Activated CD4-positive, alpha-beta T cell treated with anti-CD3 and anti-CD28 coated beads, Interleukin-2, amount 10 ng/mL, durations not matched to agents 7 days and 5 days (primary cell): ENCODE measurements around the gene ZNF444. TPM values are rescaled to one million over a fixed set of nuclear protein-coding genes. Genes with fewer than 3 reads are reported as not detected.
"Not testable (repeated sequence)": the region's sequence is repeated elsewhere in the genome, so short reads cannot be mapped to it uniquely, and the experiment has no call there.

ENCODE experiments used
- CTCF ChIA-PET: fragments of 350-600 bp; sonication (Branson Sonifier 250); formaldehyde crosslinking; loops from one replicate; lab custom pipeline; 2021; ENCODE audit warnings: antibody characterized with exemption; lab: Charles Lee
- POLR2A ChIA-PET: fragments of 350-600 bp; sonication (Branson Sonifier 250); formaldehyde crosslinking; loops from one replicate; lab custom pipeline; 2021; ENCODE audit warnings: antibody characterized with exemption; lab: Charles Lee
- DNase-seq: peaks from one replicate; pipeline ENCODE4 v3.0.0-alpha.2; 2020
- H3K27ac Mint-ChIP-seq: one replicate; pipeline ENCODE4 v1.8.0; 2021; ENCODE audit warnings: mild to moderate bottlenecking, moderate library complexity, mixed read lengths
- H3K27me3 Mint-ChIP-seq: one replicate; pipeline ENCODE4 v1.8.0; 2021; ENCODE audit warnings: mixed read lengths
- H3K36me3 Mint-ChIP-seq: one replicate; pipeline ENCODE4 v1.8.0; 2021; ENCODE audit warnings: low read depth, mixed read lengths
- H3K4me1 Mint-ChIP-seq: one replicate; pipeline ENCODE4 v1.8.0; 2021; ENCODE audit warnings: mixed read lengths
- H3K4me3 Mint-ChIP-seq: one replicate; pipeline ENCODE4 v1.8.0; 2021; ENCODE audit warnings: mild to moderate bottlenecking, moderate library complexity, mixed read lengths
- H3K9me3 Mint-ChIP-seq: one replicate; pipeline ENCODE4 v1.8.0; 2021; ENCODE audit warnings: mixed read lengths
- total RNA-seq, 2 experiments: library from RNA; stranded (reverse); gene quantifications; one replicate each; pipeline ENCODE4 v1.2.3, GENCODE V29; 2021

Gene ZNF444
- total RNA-seq, 2 experiments from 2014 or later, result 26.5 to 34.6 TPM

GRCh38 chr19:56147307-56147706 lies 6.2 kb downstream of the ZNF444 start:
- H3K4me3 Mint-ChIP-seq, result no peak overlapping the region
- H3K27me3 Mint-ChIP-seq, result no peaks in the 10 kb centered on the region
- H3K4me1 Mint-ChIP-seq, result peaks cover 20% of the 10 kb centered on the region
- peaks cover 3% of the 10 kb centered on the region for H3K9me3 Mint-ChIP-seq
- H3K27ac Mint-ChIP-seq, result no peak overlapping the region
- POLR2A ChIA-PET, result interaction anchor here (0.6 kb wide), 1 partner anchor 81 kb away, joined by 5 read pairs; no protein-coding TSS in a partner anchor
- H3K36me3 Mint-ChIP-seq, result peaks cover 21% of the 10 kb centered on the region
- CTCF ChIA-PET, result no interaction called here
- no peak for DNase-seq

- POLR2A ChIA-PET, result no interaction called here
- Mint-ChIP-seq H3K27ac (no peak overlapping the region), H3K4me3 (no peak overlapping the region), H3K9me3 (peaks cover 3% of the 10 kb centered on the region), H3K27me3 (no peaks in the 10 kb centered on the region), H3K4me1 (peaks cover 19% of the 10 kb centered on the region), H3K36me3 (peaks cover 21% of the 10 kb centered on the region)
- DNase-seq, result no peak
- CTCF ChIA-PET, result no interaction called here
Observed at GRCh38 chr19:56148096-56148495, 7.0 kb downstream of the ZNF444 start.

GRCh38 chr19:56148955-56149655 lies 8.0 kb downstream of the ZNF444 start:
- DNase-seq, CTCF ChIA-PET, H3K27ac Mint-ChIP-seq, POLR2A ChIA-PET, H3K9me3 Mint-ChIP-seq, H3K27me3 Mint-ChIP-seq, H3K4me3 Mint-ChIP-seq: not testable (repeated sequence)
- peaks cover 23% of the 10 kb centered on the region for H3K36me3 Mint-ChIP-seq
- H3K4me1 Mint-ChIP-seq, result peaks cover 18% of the 10 kb centered on the region

- Mint-ChIP-seq H3K9me3 (peaks cover 3% of the 10 kb centered on the region), H3K36me3 (peaks cover 23% of the 10 kb centered on the region), H3K4me1 (peaks cover 14% of the 10 kb centered on the region), H3K4me3 (no peak overlapping the region), H3K27me3 (no peaks in the 10 kb centered on the region), H3K27ac (no peak overlapping the region)
- no peak for DNase-seq
- ChIA-PET POLR2A (no interaction called here), CTCF (no interaction called here)
Observed at GRCh38 chr19:56149656-56150038, 8.6 kb downstream of the ZNF444 start.

- DNase-seq, result no peak
- Mint-ChIP-seq H3K9me3 (peaks cover 3% of the 10 kb centered on the region), H3K27ac (no peak overlapping the region), H3K4me1 (peaks cover 14% of the 10 kb centered on the region), H3K36me3 (peaks cover 25% of the 10 kb centered on the region), H3K27me3 (no peaks in the 10 kb centered on the region), H3K4me3 (no peak overlapping the region)
- POLR2A ChIA-PET, result no interaction called here
- CTCF ChIA-PET, result no interaction called here
Observed at GRCh38 chr19:56150358-56150757, 9.3 kb downstream of the ZNF444 start.

- POLR2A ChIA-PET, result interaction anchor here (0.6 kb wide), 1 partner anchor 25 kb away, joined by 3 read pairs; no protein-coding TSS in a partner anchor
- H3K36me3 Mint-ChIP-seq, result peaks cover 29% of the 10 kb centered on the region
- no peak overlapping the region for H3K27ac Mint-ChIP-seq
- H3K4me1 Mint-ChIP-seq, result peaks cover 14% of the 10 kb centered on the region
- H3K27me3 Mint-ChIP-seq, result no peaks in the 10 kb centered on the region
- no peak for DNase-seq
- H3K9me3 Mint-ChIP-seq, result peaks cover 3% of the 10 kb centered on the region
- CTCF ChIA-PET, result interaction anchor here (0.9 kb wide), 1 partner anchor 80 kb away, joined by 3 read pairs; no protein-coding TSS in a partner anchor
- H3K4me3 Mint-ChIP-seq, result no peak overlapping the region
Observed at GRCh38 chr19:56152644-56153043, 11.6 kb downstream of the ZNF444 start.

- DNase-seq, result no peak
- H3K27ac Mint-ChIP-seq, result peak overlapping the region; percentile 74
- H3K36me3 Mint-ChIP-seq, result peaks cover 27% of the 10 kb centered on the region
- POLR2A ChIA-PET, result no interaction called here
- CTCF ChIA-PET, result no interaction called here
- H3K4me3 Mint-ChIP-seq, result no peak overlapping the region
- peaks cover 3% of the 10 kb centered on the region for H3K9me3 Mint-ChIP-seq
- peaks cover 14% of the 10 kb centered on the region for H3K4me1 Mint-ChIP-seq
- H3K27me3 Mint-ChIP-seq, result no peaks in the 10 kb centered on the region
Observed at GRCh38 chr19:56153507-56153906, 12.4 kb downstream of the ZNF444 start.

GRCh38 chr19:56155124-56155687 lies 14.1 kb downstream of the ZNF444 start:
- no peak overlapping the region for H3K4me3 Mint-ChIP-seq
- no peaks in the 10 kb centered on the region for H3K27me3 Mint-ChIP-seq
- peaks cover 12% of the 10 kb centered on the region for H3K4me1 Mint-ChIP-seq
- no peak for DNase-seq
- CTCF ChIA-PET, result interaction anchor here (1.0 to 1.1 kb wide), 3 partner anchors 10 to 61 kb away, joined by 3 to 5 read pairs (median 3); no protein-coding TSS in a partner anchor
- peak overlapping the region; percentile 46 for H3K27ac Mint-ChIP-seq
- POLR2A ChIA-PET, result no interaction called here
- H3K9me3 Mint-ChIP-seq, result no peaks in the 10 kb centered on the region
- peaks cover 28% of the 10 kb centered on the region for H3K36me3 Mint-ChIP-seq

GRCh38 chr19:56156768-56157167 lies 15.7 kb downstream of the ZNF444 start:
- Mint-ChIP-seq H3K27me3 (no peaks in the 10 kb centered on the region), H3K4me3 (no peak overlapping the region), H3K36me3 (peaks cover 27% of the 10 kb centered on the region), H3K9me3 (no peaks in the 10 kb centered on the region), H3K4me1 (peaks cover 13% of the 10 kb centered on the region), H3K27ac (no peak overlapping the region)
- ChIA-PET POLR2A (no interaction called here), CTCF (no interaction called here)
- no peak for DNase-seq

GRCh38 chr19:56158170-56158757 lies 17.2 kb downstream of the ZNF444 start:
- peaks cover 17% of the 10 kb centered on the region for H3K4me1 Mint-ChIP-seq
- POLR2A ChIA-PET, result no interaction called here

GRCh38 chr19:56159009-56159559 lies 18.0 kb downstream of the ZNF444 start:
- H3K36me3 Mint-ChIP-seq, result peaks cover 25% of the 10 kb centered on the region
- H3K27ac Mint-ChIP-seq, result no peak overlapping the region
- POLR2A ChIA-PET, result no interaction called here

More at GRCh38 chr19:56158170-56158757, 17.2 kb downstream of the ZNF444 start:
- H3K4me3 Mint-ChIP-seq, result no peak overlapping the region
- H3K9me3 Mint-ChIP-seq, result no peaks in the 10 kb centered on the region
- H3K36me3 Mint-ChIP-seq, result peaks cover 27% of the 10 kb centered on the region
- no peak for DNase-seq
- no peak overlapping the region for H3K27ac Mint-ChIP-seq
- CTCF ChIA-PET, result interaction anchor here (0.9 kb wide), 1 partner anchor 94 kb away, joined by 3 read pairs; no protein-coding TSS in a partner anchor
- no peaks in the 10 kb centered on the region for H3K27me3 Mint-ChIP-seq

GRCh38 chr19:56159622-56160271 lies 18.7 kb downstream of the ZNF444 start:
- POLR2A ChIA-PET, result no interaction called here
- H3K4me3 Mint-ChIP-seq, result no peak overlapping the region
- H3K27ac Mint-ChIP-seq, result no peak overlapping the region
- peaks cover 25% of the 10 kb centered on the region for H3K36me3 Mint-ChIP-seq
- no peak for DNase-seq
- no peaks in the 10 kb centered on the region for H3K9me3 Mint-ChIP-seq
- no peaks in the 10 kb centered on the region for H3K27me3 Mint-ChIP-seq
- CTCF ChIA-PET, result interaction anchor here (0.6 kb wide), 1 partner anchor 163 kb away, joined by 3 read pairs; no protein-coding TSS in a partner anchor
- peaks cover 21% of the 10 kb centered on the region for H3K4me1 Mint-ChIP-seq

More at GRCh38 chr19:56159009-56159559, 18.0 kb downstream of the ZNF444 start:
- no peaks in the 10 kb centered on the region for H3K9me3 Mint-ChIP-seq
- CTCF ChIA-PET, result no interaction called here
- no peak overlapping the region for H3K4me3 Mint-ChIP-seq
- peaks cover 16% of the 10 kb centered on the region for H3K4me1 Mint-ChIP-seq
- no peaks in the 10 kb centered on the region for H3K27me3 Mint-ChIP-seq
- DNase-seq, result no peak
